ENCODE results near the gene MYT1. TPM values are rescaled to one million over a fixed set of nuclear protein-coding genes. Genes with fewer than 3 reads are reported as not detected.

Gene MYT1
- total and polyA plus RNA-seq, 2 of the 13 experiments (the other 11 are each of a cell fraction or from before 2014, with no cell fraction given) = 0.58 to 2.5 TPM

GRCh38 chr20:64192406-64192805 is 28.2 kb downstream of the MYT1 start (continued):
- TF ChIP-seq GRHL1 (CRISPR knock-in tag; conservative IDR thresholded peaks at IDR 0.05) (no peak), MIER3 (CRISPR knock-in tag; IDR thresholded peaks at IDR 0.05; ENCODE audit: borderline replicate concordance) (peak; percentile 79; the same call in 1 of the 2 replicates), JUND (CRISPR knock-in tag; IDR thresholded peaks at IDR 0.05) (0 out of 2 replicates have a peak, but pooled peaks have one; percentile 43), FOXA3 (CRISPR knock-in tag; IDR thresholded peaks at IDR 0.05) (0 out of 2 replicates have a peak, but pooled peaks have one; percentile 21), GATAD1 (CRISPR knock-in tag; IDR thresholded peaks at IDR 0.05) (peak; percentile 63), ZNF296 (CRISPR knock-in tag; conservative IDR thresholded peaks at IDR 0.05) (0 out of 2 replicates have a peak, but pooled peaks have one; percentile 53), ZNF678 (CRISPR knock-in tag; IDR thresholded peaks at IDR 0.05) (no peak), MXD1 (CRISPR knock-in tag; IDR thresholded peaks at IDR 0.05) (peak; percentile 74), ONECUT2 (CRISPR knock-in tag; IDR thresholded peaks at IDR 0.05) (no peak), ZNF574 (CRISPR knock-in tag; IDR thresholded peaks at IDR 0.05) (peak; percentile 43; the same call in 1 of the 2 replicates), ZNF10 (CRISPR knock-in tag; IDR thresholded peaks at IDR 0.05; ENCODE audit: borderline replicate concordance, low read depth) (no peak), SMAD9 (CRISPR knock-in tag; IDR thresholded peaks at IDR 0.05) (peak; percentile 60; the same call in 1 of the 2 replicates), ZNF777 (CRISPR knock-in tag; IDR thresholded peaks at IDR 0.05) (no peak), E2F5 (CRISPR knock-in tag; conservative IDR thresholded peaks at IDR 0.05) (no peak; the same call in 1 of the 2 replicates), ZBTB14 (CRISPR knock-in tag; IDR thresholded peaks at IDR 0.05) (no peak), REXO4 (CRISPR knock-in tag; IDR thresholded peaks at IDR 0.05; ENCODE audit: borderline replicate concordance) (no peak), ZNF616 (CRISPR knock-in tag; IDR thresholded peaks at IDR 0.05; ENCODE audit: low read depth) (no peak), SNRNP70 (IDR thresholded peaks at IDR 0.05; ENCODE audit: low read depth, low read length) (no peak), CCAR2 (optimal IDR thresholded peaks at IDR 0.05; ENCODE audit: low read depth, low read length) (no peak), ZNF788 (CRISPR knock-in tag; IDR thresholded peaks at IDR 0.05; ENCODE audit: borderline replicate concordance) (no peak), RNF2 (conservative IDR thresholded peaks at IDR 0.05; ENCODE audit: low read depth) (no peak), CSRNP1 (CRISPR knock-in tag; IDR thresholded peaks at IDR 0.05) (no peak)

All from HepG2 (cell line).